HPDE6-E6E7 (cell line): ENCODE results near the gene SACS.

Source experiments
- DNase-seq: peaks from one replicate; pipeline ENCODE4 v3.0.0; 2011; ENCODE audit warnings: missing footprints; ENCODE audit errors: extremely low spot score

Gene SACS

DNA sequence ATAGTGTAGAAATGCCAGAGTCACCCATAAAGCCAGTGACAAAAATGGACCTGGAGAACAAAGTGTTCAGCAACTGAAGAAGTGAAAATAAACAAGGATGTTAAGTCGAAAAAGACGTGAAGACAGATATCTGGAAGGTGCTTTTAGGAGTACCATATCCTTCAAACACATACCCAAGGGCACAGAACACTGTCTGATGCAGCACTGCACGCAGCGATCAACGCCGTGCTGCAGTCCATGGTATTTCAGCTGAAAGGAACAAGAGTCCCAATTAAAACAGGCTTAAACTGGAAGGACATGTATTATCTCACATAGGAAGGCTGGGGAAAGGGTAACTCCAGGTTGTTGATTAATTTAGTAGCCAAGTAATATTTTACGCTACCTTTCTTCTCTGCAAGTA is 144.5 kb downstream of the SACS start:
- DNase-seq = no peak

DNA sequence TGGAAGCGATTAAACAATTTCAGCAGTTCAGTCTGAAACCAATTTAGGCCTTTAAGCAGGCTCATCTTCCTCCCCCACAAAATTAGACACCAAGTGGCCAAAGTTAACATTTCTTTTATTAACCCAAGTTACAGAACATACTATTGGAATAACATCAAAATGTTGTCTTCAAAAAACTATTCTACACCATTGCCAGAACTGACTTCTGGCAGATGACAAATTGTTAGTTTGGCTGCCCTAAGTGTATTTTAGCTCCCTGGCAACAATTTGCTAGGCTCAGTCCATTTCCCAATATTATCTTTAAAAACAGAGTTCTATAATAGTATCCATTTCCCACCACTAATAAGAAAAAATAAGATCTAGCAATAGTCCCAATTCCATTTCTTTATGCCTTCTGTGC is 144.9 kb downstream of the SACS start:
- DNase-seq = no peak

DNA sequence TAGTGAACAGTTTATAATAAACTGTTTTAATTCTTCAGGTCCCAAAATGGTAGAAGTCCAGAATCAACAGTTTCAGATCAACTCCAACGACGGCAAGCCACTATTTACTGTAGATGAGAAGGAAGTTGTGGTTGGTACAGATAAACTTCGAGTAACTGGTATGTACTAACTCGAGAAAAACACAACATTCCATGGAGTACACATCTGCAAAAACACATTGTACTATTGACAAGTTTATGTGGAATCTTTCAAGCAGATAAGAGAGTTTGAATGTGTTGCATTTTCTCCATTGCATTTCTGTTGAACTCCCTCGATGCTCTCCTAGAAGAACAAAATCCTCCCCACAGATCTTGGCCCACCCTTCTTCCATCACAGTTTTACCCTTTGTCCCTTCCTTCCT is 154.2 kb downstream of the SACS start:
- no peak for DNase-seq
